Lung (tissue), 12 donors: ENCODE measurements around the gene NCOR1. TPM values are rescaled to one million over a fixed set of nuclear protein-coding genes. Genes with fewer than 3 reads are reported as not detected.

Experiments
- ATAC-seq: fragments of 200-7000 bp; cut with Tn5 transposase; one replicate; pipeline ENCODE4 v1.9.1; 2020; ENCODE audit warnings: moderate number of reproducible peaks; ENCODE audit not compliant: insufficient read depth, low FRiP score
- DNase-seq, 3 donors: peaks; one replicate each; pipeline ENCODE4 v3.0.0-alpha.2; 2013 to 2017
- H3K27ac ChIP-seq, 2 donors: one replicate each; pipeline ENCODE4 v1.5.1; 2013; ENCODE audit warnings: mild to moderate bottlenecking in 2 of 2, moderate library complexity in 2 of 2, control low read depth in 1 of 2, inconsistent platforms in 1 of 2, low read depth in 1 of 2, low read length in 1 of 2
- H3K27me3 ChIP-seq, 3 donors: one replicate each; pipeline ENCODE4 v1.5.1; 2013; ENCODE audit warnings: low read length in 2 of 3; ENCODE audit not compliant: control insufficient read depth in 3 of 3, insufficient read depth in 3 of 3
- H3K36me3 ChIP-seq, 4 donors: one replicate each; pipeline ENCODE4 v1.5.1; 2013; ENCODE audit warnings: low read length in 4 of 4, mild to moderate bottlenecking in 1 of 4, moderate library complexity in 1 of 4; ENCODE audit not compliant: control insufficient read depth in 4 of 4, insufficient read depth in 4 of 4
- H3K4me1 ChIP-seq, 5 donors: one replicate each; pipeline ENCODE4 v1.5.1; 2013; ENCODE audit warnings: low read length in 5 of 5, mild to moderate bottlenecking in 2 of 5, moderate library complexity in 1 of 5; ENCODE audit not compliant: control insufficient read depth in 5 of 5, insufficient read depth in 5 of 5
- H3K4me3 ChIP-seq: one replicate; pipeline ENCODE4 v1.5.1; 2013; ENCODE audit warnings: mild to moderate bottlenecking, control low read depth, moderate library complexity
- H3K9ac ChIP-seq, 2 donors: one replicate each; pipeline ENCODE4 v1.5.1; 2013; ENCODE audit warnings: low read length in 2 of 2, control low read depth in 1 of 2; ENCODE audit not compliant: insufficient read depth in 1 of 2
- H3K9me3 ChIP-seq, 4 donors: one replicate each; pipeline ENCODE4 v1.5.1; 2013; ENCODE audit warnings: low read length in 3 of 4, mild to moderate bottlenecking in 1 of 4, moderate library complexity in 1 of 4; ENCODE audit not compliant: control insufficient read depth in 4 of 4, insufficient read depth in 3 of 4
- CTCF ChIP-seq: IDR thresholded peaks from 2 replicates; pipeline ENCODE4 v1.5.1; 2012; ENCODE audit warnings: mild to moderate bottlenecking; ENCODE audit errors: control extremely low read depth, extremely low read depth
- WGBS, 2 donors: extraction: QIAGEN DNeasy Blood & Tissue Kit; methylation state at CpG; one replicate each; pipeline ENCODE4 v1.1.7; 2013; 5-methylcytosine and 5-hydroxymethylcytosine counted together
- polyA plus RNA-seq, 2 donors: library from polyadenylated mRNA; stranded (reverse); fragments of 200-250 nt; gene quantifications; one replicate each; pipeline ENCODE4 v1.2.1, GENCODE V29; 2013
- total RNA-seq, 2 donors: library from RNA; depleted of rRNA in 1 of 2; stranded (reverse); fragments of >200 nt in 1 of 2; gene quantifications; one replicate each; pipeline ENCODE4 v1.2.1, GENCODE V29; 2014 to 2021
- donor health status: control.
- donor health status: control.
- donor health status: Bipolar disorder and iron deficiency.
- donor health status: healthy.
- donor health status: DM: yes; HTN: yes; CAD: no.

The NCOR1 gene
- total and polyA plus RNA-seq, 4 donors: 31.9 to 201 (median 80.3) TPM

- peaks cover 28 to 69% (median 49%) of the 10 kb centered on the region in 4 donors for H3K36me3 ChIP-seq
Measured at GRCh38 chr17:16025202-16025601, 190.1 kb downstream of the NCOR1 start.

DNA sequence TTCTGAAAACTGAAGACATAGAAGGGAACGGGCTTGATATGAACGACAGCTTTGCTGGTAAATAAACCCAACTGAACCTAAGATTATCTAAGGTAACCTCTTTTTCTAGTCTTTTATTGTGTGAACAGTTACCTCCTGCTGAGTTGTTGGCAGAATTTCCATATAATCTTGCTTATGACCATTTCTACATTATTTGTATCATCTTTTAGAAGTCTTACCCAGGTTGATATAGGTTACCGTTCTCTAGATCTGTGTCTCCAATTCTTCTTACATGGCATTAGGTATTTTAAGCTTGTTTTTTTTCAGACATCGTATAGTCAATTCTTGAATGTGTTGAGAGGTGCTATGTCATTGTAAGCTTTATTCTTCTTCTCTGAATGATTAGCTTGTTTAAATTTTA lies 191.5 kb downstream of the NCOR1 start:
- Histone ChIP-seq H3K27ac (no peak overlapping the region), H3K36me3 (peaks cover 26 to 63% (median 39%) of the 10 kb centered on the region in 4 donors), H3K4me3 (no peak overlapping the region), H3K27me3 (no peaks in the 10 kb centered on the region), H3K9me3 (no peaks in the 10 kb centered on the region), H3K4me1 (peaks cover 0 to 18% (median 0%) of the 10 kb centered on the region in 5 donors), H3K9ac (no peak overlapping the region)
- TF ChIP-seq CTCF: no peak
- ATAC-seq (no peak), DNase-seq (no peak)
- WGBS, 2 donors: 70 to 85% methylated on average over 4 of the region's 4 CpGs

More at GRCh38 chr17:16025202-16025601, 190.1 kb downstream of the NCOR1 start:
- Histone ChIP-seq H3K27ac (no peak overlapping the region), H3K9ac (no peak overlapping the region), H3K9me3 (no peaks in the 10 kb centered on the region), H3K4me3 (no peak overlapping the region), H3K4me1 (peaks cover 0 to 18% (median 0%) of the 10 kb centered on the region in 5 donors), H3K27me3 (no peaks in the 10 kb centered on the region)
- DNase-seq: no peak
- 97 to 98% methylated on average over 1 of the region's 1 CpG for WGBS, 2 donors
- ATAC-seq: no peak
- TF ChIP-seq CTCF: no peak

DNA sequence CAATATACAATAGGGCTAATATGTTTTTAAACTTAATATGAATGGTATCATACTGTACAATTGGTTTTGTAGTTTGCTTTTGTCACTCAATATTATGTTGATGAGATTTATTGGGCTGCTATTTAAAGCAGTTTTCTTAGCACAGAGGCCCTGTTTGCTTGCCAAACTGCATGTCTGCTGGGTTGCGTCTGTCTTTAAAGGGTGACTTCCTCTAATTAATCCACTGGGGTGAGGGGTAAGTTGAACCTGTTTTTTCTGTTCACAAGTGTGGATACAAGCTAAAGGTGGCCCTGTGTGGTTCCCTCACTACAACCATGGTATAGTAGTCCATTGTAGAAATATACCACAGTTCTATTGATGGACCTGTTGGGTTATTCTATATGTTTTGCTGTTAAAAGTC lies 196.0 kb downstream of the NCOR1 start:
- ATAC-seq: no peak
- 52 to 58% methylated on average over 1 of the region's 1 CpG for WGBS, 2 donors
- H3K9ac ChIP-seq: no peak overlapping the region

More for the DNA sequence above, 196.0 kb downstream of the NCOR1 start:
- Histone ChIP-seq H3K4me3 (no peak overlapping the region), H3K27ac (no peak overlapping the region), H3K27me3 (no peaks in the 10 kb centered on the region), H3K9me3 (no peaks in the 10 kb centered on the region), H3K36me3 (peaks cover 3 to 27% (median 10%) of the 10 kb centered on the region in 4 donors), H3K4me1 (peaks cover 0 to 8% (median 3%) of the 10 kb centered on the region in 5 donors)
- TF ChIP-seq CTCF: no peak
- DNase-seq: no peak
